Right lobe of liver (tissue), 4 donors: ENCODE data around the gene PPIAL4G.
"Not testable (repeated sequence)": the region's sequence is repeated elsewhere in the genome, so short reads cannot be mapped to it uniquely, and the experiment has no call there.

ENCODE experiments used
- POLR2A ChIP-seq: fragments of 450-650 bp; IDR thresholded peaks from one replicate; pipeline ENCODE4 v1.6.1; 2017; ENCODE audit warnings: antibody characterized with exemption, mild to moderate bottlenecking
- TF ChIP-seq, protein P1 (sequence below), 4 donors: fragments of 200-600 bp in 3 of 4; fragments of 450-650 bp in 1 of 4; IDR thresholded peaks; one replicate each; pipeline versions ENCODE4 v1.5.1 to v1.8.0; 2016 to 2022; ENCODE audit warnings: antibody characterized with exemption in 4 of 4, mild to moderate bottlenecking in 2 of 4
- donor health status: DM: no; HTN: no; CAD: no.
- donor health status: DM: no; HTN: no; CAD: no.
- donor health status: DM: no; HTN: yes; CAD: no.

GRCh38 chr1:148483029-148483428, at the start of gene PPIAL4G:
- TF ChIP-seq POLR2A = not testable (repeated sequence)
- TF ChIP-seq, protein P1, sequence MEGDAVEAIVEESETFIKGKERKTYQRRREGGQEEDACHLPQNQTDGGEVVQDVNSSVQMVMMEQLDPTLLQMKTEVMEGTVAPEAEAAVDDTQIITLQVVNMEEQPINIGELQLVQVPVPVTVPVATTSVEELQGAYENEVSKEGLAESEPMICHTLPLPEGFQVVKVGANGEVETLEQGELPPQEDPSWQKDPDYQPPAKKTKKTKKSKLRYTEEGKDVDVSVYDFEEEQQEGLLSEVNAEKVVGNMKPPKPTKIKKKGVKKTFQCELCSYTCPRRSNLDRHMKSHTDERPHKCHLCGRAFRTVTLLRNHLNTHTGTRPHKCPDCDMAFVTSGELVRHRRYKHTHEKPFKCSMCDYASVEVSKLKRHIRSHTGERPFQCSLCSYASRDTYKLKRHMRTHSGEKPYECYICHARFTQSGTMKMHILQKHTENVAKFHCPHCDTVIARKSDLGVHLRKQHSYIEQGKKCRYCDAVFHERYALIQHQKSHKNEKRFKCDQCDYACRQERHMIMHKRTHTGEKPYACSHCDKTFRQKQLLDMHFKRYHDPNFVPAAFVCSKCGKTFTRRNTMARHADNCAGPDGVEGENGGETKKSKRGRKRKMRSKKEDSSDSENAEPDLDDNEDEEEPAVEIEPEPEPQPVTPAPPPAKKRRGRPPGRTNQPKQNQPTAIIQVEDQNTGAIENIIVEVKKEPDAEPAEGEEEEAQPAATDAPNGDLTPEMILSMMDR (IDR thresholded peaks at IDR 0.05) = not testable (repeated sequence)
